Endothelial cell of umbilical vein (primary cell): ENCODE measurements around the gene CRYL1. TPM values are rescaled to one million over a fixed set of nuclear protein-coding genes. Genes with fewer than 3 reads are reported as not detected.

ENCODE experiments used
- BruUV-seq: library from RNA; stranded (reverse); fragments of 400-500 nt; replicated peaks from 2 replicates; lab custom pipeline; 2021; lab: Mats Ljungman, UMichigan
- CTCF ChIA-PET: fragments of 300-600, 350-600 bp; sonication (Branson Sonifier 250); formaldehyde crosslinking; loops from one replicate; lab custom pipeline; 2021; ENCODE audit warnings: antibody characterized with exemption, inconsistent platforms; lab: Charles Lee
- POLR2A ChIA-PET: fragments of 300-600, 350-600 bp; sonication (Branson Sonifier 250); formaldehyde crosslinking; loops from one replicate; lab custom pipeline; 2021; ENCODE audit warnings: antibody characterized with exemption, inconsistent platforms; lab: Charles Lee
- DNase-seq: peaks from one replicate; pipeline ENCODE4 v3.0.0-alpha.2; 2011; ENCODE audit warnings: low read depth, low spot score
- FAIRE-seq: peaks from 2 replicates; lab custom pipeline; 2011; peaks lifted over from hg19 to GRCh38; lab: Jason Lieb, UNC
- H2AFZ ChIP-seq: 2 replicates; pipeline ENCODE4 v1.6.0; 2012; ENCODE audit warnings: low read depth, low read length, control low read depth, inconsistent platforms
- H3K27ac ChIP-seq: 2 replicates; pipeline ENCODE4 v1.5.1; 2011; ENCODE audit warnings: low read depth, mild to moderate bottlenecking, control low read depth, low read length, moderate library complexity; ENCODE audit not compliant: insufficient read depth
- H3K27me3 ChIP-seq, 2 experiments: 2 replicates each; pipeline versions ENCODE4 v1.6.0 to v1.6.1; 2011; ENCODE audit warnings: low read length in 2 of 2, mixed read lengths in 1 of 2; ENCODE audit not compliant: control insufficient read depth in 2 of 2, insufficient read depth in 2 of 2
- H3K36me3 ChIP-seq, 2 experiments: 2 replicates in 1 of 2; 3 replicates in 1 of 2; pipeline ENCODE4 v1.5.1; 2011; ENCODE audit warnings: low read length in 2 of 2, mild to moderate bottlenecking in 1 of 2, moderate library complexity in 1 of 2; ENCODE audit not compliant: control insufficient read depth in 2 of 2, insufficient read depth in 2 of 2; ENCODE audit errors: extremely low read depth in 1 of 2
- H3K4me1 ChIP-seq: 3 replicates; pipeline ENCODE4 v1.5.1; 2011; ENCODE audit warnings: mild to moderate bottlenecking, low read length; ENCODE audit not compliant: control insufficient read depth, insufficient read depth; ENCODE audit errors: extremely low read depth
- H3K4me2 ChIP-seq: 2 replicates; pipeline ENCODE4 v1.6.1; 2011; ENCODE audit warnings: low read length, control low read depth, mixed read lengths; ENCODE audit not compliant: insufficient read depth
- H3K4me3 ChIP-seq, 3 experiments: fragments of 200-600 bp in 1 of 3; sonication (generic), shearing (Covaris generic) in 1 of 3; replicated peaks in 1 of 3; 2 replicates each; pipeline ENCODE4 v1.5.1; 2011 to 2016; ENCODE audit warnings: control low read depth in 3 of 3, low read length in 3 of 3, mild to moderate bottlenecking in 2 of 3, inconsistent platforms in 1 of 3, low read depth in 1 of 3, moderate library complexity in 1 of 3; ENCODE audit not compliant: insufficient read depth in 1 of 3
- H3K79me2 ChIP-seq: 2 replicates; pipeline ENCODE4 v1.6.0; 2012; ENCODE audit warnings: low read length, inconsistent platforms; ENCODE audit not compliant: control insufficient read depth, insufficient read depth
- H3K9ac ChIP-seq: replicated peaks from 2 replicates; pipeline ENCODE3; 2011; ENCODE audit warnings: low read length, control low read depth; ENCODE audit not compliant: insufficient read depth; ENCODE audit errors: extremely low read depth
- H3K9me1 ChIP-seq: replicated peaks from 3 replicates; pipeline ENCODE4 v1.6.0; 2011; ENCODE audit warnings: mild to moderate bottlenecking, low read length; ENCODE audit not compliant: control insufficient read depth, insufficient read depth; ENCODE audit errors: extremely low read depth
- H3K9me3 ChIP-seq: replicated peaks from 2 replicates; pipeline ENCODE4 v1.5.1; 2012; ENCODE audit warnings: low read length, inconsistent platforms; ENCODE audit not compliant: control insufficient read depth, insufficient read depth
- H4K20me1 ChIP-seq: replicated peaks from 2 replicates; pipeline ENCODE3; 2011; ENCODE audit warnings: mild to moderate bottlenecking, low read length; ENCODE audit not compliant: control insufficient read depth, insufficient read depth; ENCODE audit errors: extremely low read depth
- EZH2 ChIP-seq: IDR thresholded peaks from 2 replicates; pipeline ENCODE4 v1.6.1; 2012; ENCODE audit warnings: borderline replicate concordance, low read depth, mild to moderate bottlenecking, moderate library complexity, low read length, inconsistent platforms; ENCODE audit not compliant: severe bottlenecking
- FOS ChIP-seq: IDR thresholded peaks from 2 replicates; pipeline ENCODE4 v1.6.1; 2011; ENCODE audit warnings: mild to moderate bottlenecking, low read length, moderate library complexity, borderline replicate concordance; ENCODE audit not compliant: insufficient read depth
- GATA2 ChIP-seq: IDR thresholded peaks from 2 replicates; pipeline ENCODE4 v1.7.0; 2011; ENCODE audit warnings: low read depth, mild to moderate bottlenecking, moderate library complexity, mixed read lengths, low read length; ENCODE audit not compliant: insufficient read length, insufficient read depth
- JUN ChIP-seq: IDR thresholded peaks from 2 replicates; pipeline ENCODE4 v1.6.1; 2011; ENCODE audit warnings: borderline replicate concordance, low read depth; ENCODE audit not compliant: insufficient read length, insufficient read depth
- MYC ChIP-seq: IDR thresholded peaks from one replicate; pipeline ENCODE4 v1.6.1; 2011; ENCODE audit warnings: mild to moderate bottlenecking, low read depth, low read length
- POLR2A ChIP-seq: IDR thresholded peaks from 2 replicates; pipeline ENCODE4 v1.6.1; 2012; ENCODE audit warnings: low read depth, mild to moderate bottlenecking, control low read depth, low read length
- POLR2AphosphoS5 ChIP-seq: IDR thresholded peaks from 2 replicates; pipeline ENCODE4 v1.6.1; 2012; ENCODE audit warnings: low read depth, mild to moderate bottlenecking, control low read depth, low read length, moderate library complexity; ENCODE audit not compliant: insufficient read depth
- dilution Hi-C: fragments of 300-500 bp; cut with MboI; formaldehyde crosslinking; loops from one replicate; pipeline ENCODE4 v1.15.0; 2019; ENCODE audit warnings: low sequenced_read_pairs; ENCODE audit not compliant: extremely low pct_ligation_motif_present
- intact Hi-C: fragments of 100-400 bp; cut with micrococcal nuclease; formaldehyde crosslinking; loops from one replicate; pipeline ENCODE4 v1.10.0; 2022
- polyA plus RNA-seq, 4 experiments: library from polyadenylated mRNA; depleted of rRNA in 3 of 4; stranded (reverse) in 3 of 4; unstranded in 1 of 4; fragments of >200 nt; gene quantifications; 2 replicates each; pipeline versions ENCODE4 v1.2.1 to v1.2.3, GENCODE V29; 2011 to 2012; ENCODE audit warnings: missing spikeins in 1 of 4
- total RNA-seq: library from RNA; stranded (reverse); gene quantifications from 2 replicates; pipeline ENCODE4 v1.2.3, GENCODE V29; 2021
- TF ChIP-seq, protein P1 (sequence below): IDR thresholded peaks from 2 replicates; pipeline ENCODE4 v1.6.1; 2011; ENCODE audit not compliant: insufficient read depth, insufficient read length
- TF ChIP-seq, protein P2 (sequence below), 2 donors: IDR thresholded peaks; 1 replicate in 1 of 2; 2 replicates in 1 of 2; pipeline ENCODE4 v1.5.1; 2011; ENCODE audit warnings: low read length in 2 of 2, mild to moderate bottlenecking in 2 of 2, moderate library complexity in 2 of 2, control low read depth in 1 of 2, inconsistent platforms in 1 of 2, low read depth in 1 of 2; ENCODE audit not compliant: insufficient read depth in 1 of 2; ENCODE audit errors: extremely low read depth in 1 of 2

The CRYL1 gene
- total and polyA plus RNA-seq, 2 donors (not counting 3 experiments of a cell fraction or from before 2014, with no cell fraction given), result 13.9 to 39.0 TPM

DNA sequence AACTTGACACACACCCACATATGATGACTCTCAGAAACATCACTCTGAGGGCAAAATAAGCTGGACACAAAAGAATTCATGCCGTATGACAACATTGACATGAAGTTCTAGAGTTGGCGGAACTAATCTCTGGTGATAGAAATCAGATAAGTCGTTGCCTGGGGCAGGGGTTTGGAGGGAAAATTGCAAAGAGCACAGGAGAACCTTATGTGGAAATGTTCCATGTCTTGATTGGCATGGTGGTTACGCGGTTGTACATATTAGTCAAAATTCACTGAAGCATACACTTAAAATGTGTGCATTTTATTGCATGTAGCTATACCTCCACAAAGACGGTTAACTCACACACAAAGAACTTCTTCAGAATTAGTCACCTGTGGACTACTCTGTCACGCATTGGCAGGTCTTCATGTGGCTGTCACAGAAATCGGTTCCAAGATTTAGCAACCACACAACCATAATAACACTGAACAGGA is 155.7 kb downstream of the CRYL1 start:
- Histone ChIP-seq H3K27ac (no peak overlapping the region), H2AFZ (no peak overlapping the region), H4K20me1 (no peaks in the 10 kb centered on the region), H3K27me3 (peaks cover 6 to 8% of the 10 kb centered on the region in 2 experiments), H3K9me3 (no peaks in the 10 kb centered on the region), H3K4me2 (no peak overlapping the region), H3K9ac (no peak overlapping the region), H3K79me2 (no peaks in the 10 kb centered on the region), H3K4me1 (no peaks in the 10 kb centered on the region), H3K4me3 (no peak overlapping the region), H3K9me1 (no peaks in the 10 kb centered on the region), H3K36me3 (no peaks in the 10 kb centered on the region)
- ChIA-PET POLR2A (no interaction called here), CTCF (no interaction called here)
- intact Hi-C loops (no loop called here), dilution Hi-C loops (no loop called here)
- FAIRE-seq, result no peak
- DNase-seq, result no peak
- no TSS peak for BruUV-seq
- TF ChIP-seq, protein P1, sequence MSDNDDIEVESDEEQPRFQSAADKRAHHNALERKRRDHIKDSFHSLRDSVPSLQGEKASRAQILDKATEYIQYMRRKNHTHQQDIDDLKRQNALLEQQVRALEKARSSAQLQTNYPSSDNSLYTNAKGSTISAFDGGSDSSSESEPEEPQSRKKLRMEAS, result no peak
- TF ChIP-seq, protein P2, sequence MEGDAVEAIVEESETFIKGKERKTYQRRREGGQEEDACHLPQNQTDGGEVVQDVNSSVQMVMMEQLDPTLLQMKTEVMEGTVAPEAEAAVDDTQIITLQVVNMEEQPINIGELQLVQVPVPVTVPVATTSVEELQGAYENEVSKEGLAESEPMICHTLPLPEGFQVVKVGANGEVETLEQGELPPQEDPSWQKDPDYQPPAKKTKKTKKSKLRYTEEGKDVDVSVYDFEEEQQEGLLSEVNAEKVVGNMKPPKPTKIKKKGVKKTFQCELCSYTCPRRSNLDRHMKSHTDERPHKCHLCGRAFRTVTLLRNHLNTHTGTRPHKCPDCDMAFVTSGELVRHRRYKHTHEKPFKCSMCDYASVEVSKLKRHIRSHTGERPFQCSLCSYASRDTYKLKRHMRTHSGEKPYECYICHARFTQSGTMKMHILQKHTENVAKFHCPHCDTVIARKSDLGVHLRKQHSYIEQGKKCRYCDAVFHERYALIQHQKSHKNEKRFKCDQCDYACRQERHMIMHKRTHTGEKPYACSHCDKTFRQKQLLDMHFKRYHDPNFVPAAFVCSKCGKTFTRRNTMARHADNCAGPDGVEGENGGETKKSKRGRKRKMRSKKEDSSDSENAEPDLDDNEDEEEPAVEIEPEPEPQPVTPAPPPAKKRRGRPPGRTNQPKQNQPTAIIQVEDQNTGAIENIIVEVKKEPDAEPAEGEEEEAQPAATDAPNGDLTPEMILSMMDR (IDR thresholded peaks at IDR 0.05; ENCODE audit: extremely low read depth in 1 of 2, insufficient read depth in 1 of 2, low read depth in 1 of 2, low read length in 2 of 2), result no peak
- TF ChIP-seq POLR2AphosphoS5 (no peak), JUN (no peak), EZH2 (no peak), GATA2 (no peak), POLR2A (no peak), FOS (no peak), MYC (no peak)
